Pancreas (tissue), 10 donors: Measurements from ENCODE around the gene FTH1. TPM values are rescaled to one million over a fixed set of nuclear protein-coding genes. Genes with fewer than 3 reads are reported as not detected.
A peak's percentile ranks its signal among the peaks of the same experiment; 100 is the strongest.

Experiments used
- ATAC-seq, 4 donors: fragments of 200-7000 bp; cut with Tn5 transposase; one replicate each; pipeline versions ENCODE4 v1.8.0 to v1.9.1; 2020; ENCODE audit warnings: mild to moderate bottlenecking in 4 of 4, moderate library complexity in 4 of 4
- DNase-seq, 6 donors: peaks; one replicate each; pipeline ENCODE4 v3.0.0-alpha.2; 2020
- FAIRE-seq: peaks from 2 replicates; lab custom pipeline; 2012; peaks lifted over from hg19 to GRCh38; lab: Jason Lieb, UNC
- H3K27ac ChIP-seq, 4 donors: fragments of 200-600 bp; sonication (generic); 1 replicate in 3 of 4; 2 replicates in 1 of 4; pipeline versions ENCODE4 v1.5.0 to v1.8.0; 2020
- H3K27me3 ChIP-seq, 4 donors: fragments of 200-600 bp; one replicate each; pipeline ENCODE4 v1.8.0; 2021
- H3K36me3 ChIP-seq, 3 donors: fragments of 200-600 bp; sonication (generic) in 1 of 3; one replicate each; pipeline versions ENCODE4 v1.5.0 to v1.8.0; 2020 to 2021
- H3K4me1 ChIP-seq, 3 donors: fragments of 200-600 bp; one replicate each; pipeline ENCODE4 v1.8.0; 2021
- H3K4me3 ChIP-seq, 4 donors: fragments of 200-600 bp; sonication (generic) in 2 of 4; one replicate each; pipeline versions ENCODE4 v1.5.0 to v1.8.0; 2020 to 2021
- H3K9me3 ChIP-seq, 4 donors: fragments of 200-600 bp; one replicate each; pipeline ENCODE4 v1.8.0; 2021
- WGBS, 2 donors: extraction: QIAGEN DNeasy Blood & Tissue Kit; methylation state at CpG; one replicate each; pipeline ENCODE4 v1.1.7; 2013; 5-methylcytosine and 5-hydroxymethylcytosine counted together
- intact Hi-C, 3 donors: fragments of 100-400 bp; cut with DNase I; formaldehyde crosslinking; loops; one replicate each; pipeline versions ENCODE4 v1.11.1 to v1.14.2; 2022
- polyA plus RNA-seq, 2 donors: library from polyadenylated mRNA; stranded (reverse); fragments of 200-250 nt; gene quantifications; one replicate each; pipeline ENCODE4 v1.2.3, GENCODE V29; 2013
- total RNA-seq, 6 donors: library from RNA; stranded (reverse); fragmentation: NEBNext Ultra II Directional in 4 of 6; extraction: Animal tissue kit (Norgen Biotek cat#: 25700) in 4 of 6; gene quantifications; one replicate each; pipeline versions ENCODE4 v1.2.1 to v1.2.4, GENCODE V29; 2021 to 2023
- TF ChIP-seq, protein P1 (sequence below), 4 donors: fragments of 200-600 bp; sonication (generic) in 3 of 4; IDR thresholded peaks; one replicate each; pipeline versions ENCODE4 v1.5.0 to v1.8.0; 2021; ENCODE audit warnings: antibody characterized with exemption in 4 of 4
- donor health status: healthy with polysubstance abuse.
- donor health status: DM: no; HTN: no; CAD: no; lungs with moderate emphysema.
- donor health status: DM: no; HTN: no; CAD: no.
- donor health status: control.
- donor health status: control.
- donor health status: Bipolar disorder and iron deficiency.
- donor health status: DM: yes; HTN: yes; CAD: no.
- donor health status: DM: no; HTN: no; CAD: no.
- donor health status: DM: no; HTN: no; CAD: no.
- donor health status: DM: yes; HTN: yes; CAD: no.

FTH1 gene
- total and polyA plus RNA-seq, 8 donors: 1,114 to 1,772 (median 1,396) TPM

DNA sequence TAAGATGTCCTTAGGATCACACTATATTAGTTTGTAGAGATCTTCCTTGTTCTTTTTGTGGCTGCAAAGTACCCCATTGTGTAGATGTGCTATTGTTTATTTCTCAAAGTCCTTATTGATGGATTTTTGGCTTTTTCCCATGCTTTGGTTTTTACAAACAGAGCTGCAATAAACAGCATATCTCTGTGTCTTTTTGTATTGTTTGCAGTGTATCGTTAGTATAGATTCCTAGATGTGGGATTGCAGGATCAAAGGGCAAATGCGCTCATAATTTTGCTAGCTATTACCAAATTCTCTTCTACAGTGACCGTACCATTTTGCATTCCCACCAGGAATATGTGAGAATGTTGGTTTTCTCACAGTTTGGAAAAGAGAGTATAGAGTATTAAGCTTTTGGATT is 27.5 kb upstream of the FTH1 start:
- no peak overlapping the region for H3K4me3 ChIP-seq
- peaks cover 0 to 5% (median 0%) of the 10 kb centered on the region in 3 donors for H3K36me3 ChIP-seq
- TF ChIP-seq, protein P1, sequence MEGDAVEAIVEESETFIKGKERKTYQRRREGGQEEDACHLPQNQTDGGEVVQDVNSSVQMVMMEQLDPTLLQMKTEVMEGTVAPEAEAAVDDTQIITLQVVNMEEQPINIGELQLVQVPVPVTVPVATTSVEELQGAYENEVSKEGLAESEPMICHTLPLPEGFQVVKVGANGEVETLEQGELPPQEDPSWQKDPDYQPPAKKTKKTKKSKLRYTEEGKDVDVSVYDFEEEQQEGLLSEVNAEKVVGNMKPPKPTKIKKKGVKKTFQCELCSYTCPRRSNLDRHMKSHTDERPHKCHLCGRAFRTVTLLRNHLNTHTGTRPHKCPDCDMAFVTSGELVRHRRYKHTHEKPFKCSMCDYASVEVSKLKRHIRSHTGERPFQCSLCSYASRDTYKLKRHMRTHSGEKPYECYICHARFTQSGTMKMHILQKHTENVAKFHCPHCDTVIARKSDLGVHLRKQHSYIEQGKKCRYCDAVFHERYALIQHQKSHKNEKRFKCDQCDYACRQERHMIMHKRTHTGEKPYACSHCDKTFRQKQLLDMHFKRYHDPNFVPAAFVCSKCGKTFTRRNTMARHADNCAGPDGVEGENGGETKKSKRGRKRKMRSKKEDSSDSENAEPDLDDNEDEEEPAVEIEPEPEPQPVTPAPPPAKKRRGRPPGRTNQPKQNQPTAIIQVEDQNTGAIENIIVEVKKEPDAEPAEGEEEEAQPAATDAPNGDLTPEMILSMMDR (IDR thresholded peaks at IDR 0.05): no peak
- intact Hi-C loops: no loop called here
- no peaks in the 10 kb centered on the region for H3K27me3 ChIP-seq
- ATAC-seq: no peak
- peaks cover 0 to 3% (median 0%) of the 10 kb centered on the region in 3 donors for H3K4me1 ChIP-seq
- H3K9me3 ChIP-seq: no peaks in the 10 kb centered on the region
- no peak for DNase-seq
- no peak overlapping the region for H3K27ac ChIP-seq
- no peak for FAIRE-seq
- WGBS, 2 donors: 52 to 58% methylated on average over 3 of the region's 3 CpGs

DNA sequence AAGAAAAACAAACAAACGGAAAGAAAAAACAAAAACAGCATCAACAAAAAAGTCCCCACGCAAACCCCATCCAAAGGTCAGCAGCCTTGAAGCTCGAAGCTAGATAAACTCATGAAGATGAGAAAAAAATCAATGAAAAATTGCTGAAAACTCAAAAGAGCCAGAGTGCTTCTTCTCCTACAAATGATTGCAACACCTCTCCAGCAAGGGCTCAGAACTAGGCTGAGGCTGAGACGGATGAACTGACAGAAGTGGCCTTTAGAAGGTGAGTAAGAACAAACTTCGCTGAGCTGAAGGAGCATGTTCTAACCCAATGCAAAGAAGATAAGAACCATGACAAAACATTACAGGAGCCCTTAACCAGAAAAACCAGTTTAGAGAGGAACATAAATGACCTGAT is 18.4 kb upstream of the FTH1 start:
- H3K4me3 ChIP-seq: no peak overlapping the region
- H3K27ac ChIP-seq: peak overlapping the region in 2 of 4 donors; percentile 5 to 34
- peak in 1 of 6 donors; percentile 58 for DNase-seq
- H3K4me1 ChIP-seq: peaks cover 17 to 26% (median 19%) of the 10 kb centered on the region in 3 donors
- TF ChIP-seq, protein P1 (IDR thresholded peaks at IDR 0.05): no peak
- no peaks in the 10 kb centered on the region for H3K36me3 ChIP-seq
- intact Hi-C loops: no loop called here
- H3K9me3 ChIP-seq: no peaks in the 10 kb centered on the region
- no peaks in the 10 kb centered on the region for H3K27me3 ChIP-seq
- peak; percentile 41 to 70 (median 60) for ATAC-seq
- 29% methylated on average over 5 of the region's 5 CpGs for WGBS, 2 donors
- no peak for FAIRE-seq

DNA sequence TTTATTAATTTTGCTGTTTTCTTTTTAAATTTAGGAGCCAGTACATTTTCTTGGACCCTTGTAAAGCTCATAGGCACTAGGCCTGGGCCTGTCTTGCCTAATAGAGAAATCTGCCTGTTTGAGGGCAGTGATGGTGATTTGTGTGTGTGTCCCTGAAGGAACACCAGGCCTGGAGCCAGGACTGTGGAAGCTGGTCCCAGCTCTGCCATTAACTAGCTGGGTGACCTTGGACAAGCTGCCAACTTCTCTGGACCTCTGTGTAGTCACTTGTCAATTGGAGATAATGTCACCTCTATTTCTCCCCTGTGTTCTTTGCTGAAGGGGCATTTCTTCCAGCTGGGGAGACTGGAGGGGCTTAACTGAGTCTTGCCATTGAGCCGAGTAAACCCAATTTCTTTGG is 16.0 kb upstream of the FTH1 start:
- peak in 5 of 6 donors; percentile 82 to 93 (median 88) for DNase-seq
- H3K36me3 ChIP-seq: no peaks in the 10 kb centered on the region
- no peaks in the 10 kb centered on the region for H3K9me3 ChIP-seq
- FAIRE-seq: no peak
- TF ChIP-seq, protein P1 (IDR thresholded peaks at IDR 0.05): no peak
- H3K4me3 ChIP-seq: no peak overlapping the region
- no peaks in the 10 kb centered on the region for H3K27me3 ChIP-seq
- peak; percentile 73 to 90 (median 84) for ATAC-seq
- WGBS, 2 donors: 35 to 44% methylated on average over 1 of the region's 1 CpG
- intact Hi-C loops: no loop called here
- peaks cover 23 to 39% (median 27%) of the 10 kb centered on the region in 3 donors for H3K4me1 ChIP-seq
- H3K27ac ChIP-seq: peak overlapping the region in 2 of 4 donors; percentile 46 to 47

DNA sequence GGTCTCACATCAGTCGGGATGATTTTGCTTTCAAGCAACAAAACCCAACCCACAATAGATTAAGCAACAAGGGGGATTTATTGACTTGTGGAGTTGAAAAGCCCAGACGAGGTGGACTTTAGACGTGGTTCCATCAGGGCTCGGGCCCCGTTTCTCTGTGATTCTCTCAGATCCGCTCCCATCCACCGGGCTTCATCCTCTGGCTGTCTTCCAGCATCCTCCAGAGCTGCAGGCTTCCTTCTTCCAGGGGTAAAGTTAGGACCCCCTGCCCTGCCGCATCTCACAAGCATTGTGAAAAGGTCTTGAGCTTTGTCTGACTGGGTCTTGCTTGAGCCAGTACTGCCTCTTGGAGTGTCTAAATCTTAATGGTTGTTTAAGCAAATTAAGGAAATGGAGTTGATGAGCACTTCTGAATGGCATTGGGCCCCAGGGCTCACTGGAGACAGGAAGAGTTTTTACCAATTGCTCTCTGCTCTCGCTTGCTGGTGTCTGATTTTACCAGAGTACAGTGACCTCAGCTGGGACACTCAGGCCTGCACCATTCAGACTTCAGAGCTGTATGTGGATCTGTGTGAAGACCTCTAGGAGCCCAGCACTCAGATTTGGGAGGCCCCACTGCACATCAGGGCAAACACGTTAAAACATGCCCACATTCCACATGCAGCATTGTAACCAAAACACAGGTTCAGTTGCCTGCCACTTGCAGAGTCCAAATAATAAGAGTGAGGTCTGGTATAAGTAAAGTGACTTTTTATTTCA is 13.5 kb upstream of the FTH1 start:
- Histone ChIP-seq H3K27me3 (no peaks in the 10 kb centered on the region), H3K4me1 (peaks cover 21 to 42% (median 24%) of the 10 kb centered on the region in 3 donors), H3K27ac (no peak overlapping the region), H3K4me3 (no peak overlapping the region), H3K36me3 (no peaks in the 10 kb centered on the region), H3K9me3 (no peaks in the 10 kb centered on the region)
- FAIRE-seq (no peak), DNase-seq (peak in 1 of 6 donors; percentile 15), ATAC-seq (no peak)
- 76 to 77% methylated on average over 10 of the region's 10 CpGs for WGBS, 2 donors
- intact Hi-C loops: no loop called here
- TF ChIP-seq, protein P1 (IDR thresholded peaks at IDR 0.05): no peak
